Gastrocnemius medialis (tissue), 4 donors: ENCODE data around the gene DRC7. TPM values are rescaled to one million over a fixed set of nuclear protein-coding genes. Genes with fewer than 3 reads are reported as not detected.

Experiments used
- ATAC-seq, 2 donors: fragments of 150-250 bp; one replicate each; pipeline ENCODE4 v1.9.1; 2016
- DNase-seq, 2 donors: peaks; one replicate each; pipeline ENCODE4 v3.0.0-alpha.2; 2019
- H3K27ac ChIP-seq, 4 donors: fragments of 200-600 bp; sonication (generic); 1 replicate in 1 of 4; 2 replicates in 3 of 4; pipeline ENCODE4 v1.5.1; 2016 to 2018; ENCODE audit warnings: mild to moderate bottlenecking in 2 of 4, moderate library complexity in 1 of 4
- H3K27me3 ChIP-seq, 3 donors: fragments of 200-600 bp; sonication (generic) in 2 of 3; 1 replicate in 1 of 3; 2 replicates in 2 of 3; pipeline versions ENCODE4 v1.5.1 to v1.6.0; 2016 to 2019; ENCODE audit warnings: mild to moderate bottlenecking in 1 of 3, moderate library complexity in 1 of 3
- H3K36me3 ChIP-seq, 2 donors: fragments of 200-600 bp; sonication (generic) in 1 of 2; one replicate each; pipeline ENCODE4 v1.5.1; 2017 to 2018
- H3K4me1 ChIP-seq, 2 donors: fragments of 200-600 bp; sonication (generic) in 1 of 2; one replicate each; pipeline ENCODE4 v1.5.1; 2016 to 2017; ENCODE audit warnings: mild to moderate bottlenecking in 2 of 2
- H3K4me3 ChIP-seq, 4 donors: fragments of 200-600 bp; sonication (generic) in 3 of 4; 1 replicate in 1 of 4; 2 replicates in 3 of 4; pipeline ENCODE4 v1.5.1; 2016 to 2019; ENCODE audit warnings: mild to moderate bottlenecking in 2 of 4
- H3K9me3 ChIP-seq, 3 donors: fragments of 200-600 bp; sonication (generic) in 2 of 3; 1 replicate in 1 of 3; 2 replicates in 2 of 3; pipeline ENCODE4 v1.5.1; 2016 to 2019
- POLR2A ChIP-seq, 2 donors: fragments of 450-650 bp; IDR thresholded peaks; one replicate each; pipeline ENCODE4 v1.6.1; 2017; ENCODE audit warnings: antibody characterized with exemption in 2 of 2, mild to moderate bottlenecking in 2 of 2, moderate library complexity in 2 of 2
- in situ Hi-C, 4 donors: fragments of 200-750 bp; cut with MboI; loops; one replicate each; pipeline versions ENCODE4 v1.15.0 to v1.8.0; 2017; ENCODE audit warnings: low sequenced_read_pairs in 4 of 4
- intact Hi-C: fragments of 100-400 bp; cut with DNase I; formaldehyde crosslinking; loops from one replicate; pipeline ENCODE4 v1.15.1; 2023; ENCODE audit warnings: low total_unique reads
- total RNA-seq, 4 donors: library from RNA; depleted of rRNA; stranded (reverse); fragments of >200 nt; gene quantifications; one replicate each; pipeline versions ENCODE4 v1.1.0 to v1.2.3, GENCODE V29; 2016
- TF ChIP-seq, protein P1 (sequence below), 5 experiments: fragments of 450-650 bp in 3 of 5; fragments of 200-600 bp in 2 of 5; sonication (generic) in 2 of 5; IDR thresholded peaks in 4 of 5; conservative IDR thresholded peaks in 1 of 5; 1 replicate in 4 of 5; 2 replicates in 1 of 5; pipeline ENCODE4 v1.5.1; 2016 to 2019; ENCODE audit warnings: antibody characterized with exemption in 5 of 5, mild to moderate bottlenecking in 3 of 5, moderate library complexity in 3 of 5

DRC7 gene
- total RNA-seq, 4 donors from 2014 or later, result not detected

DNA sequence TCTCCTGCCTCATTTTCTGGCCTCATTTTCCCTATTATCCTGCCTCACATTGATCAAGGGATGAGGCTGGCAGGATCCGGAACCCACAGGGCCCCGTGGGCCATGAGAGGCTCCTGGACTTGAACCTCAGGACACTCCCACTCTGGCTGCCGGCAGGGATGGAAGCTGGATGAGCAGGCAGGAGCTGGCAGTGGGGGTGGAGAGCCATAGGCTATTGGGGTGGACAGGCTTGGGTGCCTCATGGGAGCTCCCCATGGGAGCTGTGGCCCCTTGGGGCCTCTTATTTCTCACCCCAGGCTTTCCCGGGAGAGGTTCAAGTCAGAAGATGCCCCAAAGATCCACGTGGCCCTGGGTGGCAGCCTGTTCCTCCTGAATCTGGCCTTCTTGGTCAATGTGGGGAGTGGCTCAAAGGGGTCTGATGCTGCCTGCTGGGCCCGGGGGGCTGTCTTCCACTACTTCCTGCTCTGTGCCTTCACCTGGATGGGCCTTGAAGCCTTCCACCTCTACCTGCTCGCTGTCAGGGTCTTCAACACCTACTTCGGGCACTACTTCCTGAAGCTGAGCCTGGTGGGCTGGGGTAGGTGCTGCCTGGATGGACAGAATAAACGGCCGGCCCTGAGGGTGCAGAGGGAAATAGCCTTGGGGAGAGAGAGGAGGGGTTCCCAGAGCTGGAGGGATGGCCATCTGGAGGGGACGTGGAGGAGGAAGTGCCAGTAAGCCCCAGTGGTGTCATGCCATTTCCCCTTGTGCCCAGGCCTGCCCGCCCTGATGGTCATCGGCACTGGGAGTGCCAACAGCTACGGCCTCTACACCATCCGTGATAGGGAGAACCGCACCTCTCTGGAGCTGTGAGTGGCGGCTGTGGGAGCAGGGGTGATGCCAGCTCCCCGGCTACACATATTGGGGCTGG is 10.7 kb upstream of the DRC7 start:
- H3K9me3 ChIP-seq, result no peaks in the 10 kb centered on the region
- in situ Hi-C loops, result no loop called here
- intact Hi-C loops, result no loop called here
- H3K4me3 ChIP-seq, result no peak overlapping the region
- H3K27me3 ChIP-seq, result no peaks in the 10 kb centered on the region
- no peaks in the 10 kb centered on the region for H3K36me3 ChIP-seq
- no peak overlapping the region for H3K27ac ChIP-seq
- no peak for DNase-seq
- no peak for ATAC-seq
- no peaks in the 10 kb centered on the region for H3K4me1 ChIP-seq
- TF ChIP-seq POLR2A (IDR thresholded peaks at IDR 0.05), result no peak
- TF ChIP-seq, protein P1, sequence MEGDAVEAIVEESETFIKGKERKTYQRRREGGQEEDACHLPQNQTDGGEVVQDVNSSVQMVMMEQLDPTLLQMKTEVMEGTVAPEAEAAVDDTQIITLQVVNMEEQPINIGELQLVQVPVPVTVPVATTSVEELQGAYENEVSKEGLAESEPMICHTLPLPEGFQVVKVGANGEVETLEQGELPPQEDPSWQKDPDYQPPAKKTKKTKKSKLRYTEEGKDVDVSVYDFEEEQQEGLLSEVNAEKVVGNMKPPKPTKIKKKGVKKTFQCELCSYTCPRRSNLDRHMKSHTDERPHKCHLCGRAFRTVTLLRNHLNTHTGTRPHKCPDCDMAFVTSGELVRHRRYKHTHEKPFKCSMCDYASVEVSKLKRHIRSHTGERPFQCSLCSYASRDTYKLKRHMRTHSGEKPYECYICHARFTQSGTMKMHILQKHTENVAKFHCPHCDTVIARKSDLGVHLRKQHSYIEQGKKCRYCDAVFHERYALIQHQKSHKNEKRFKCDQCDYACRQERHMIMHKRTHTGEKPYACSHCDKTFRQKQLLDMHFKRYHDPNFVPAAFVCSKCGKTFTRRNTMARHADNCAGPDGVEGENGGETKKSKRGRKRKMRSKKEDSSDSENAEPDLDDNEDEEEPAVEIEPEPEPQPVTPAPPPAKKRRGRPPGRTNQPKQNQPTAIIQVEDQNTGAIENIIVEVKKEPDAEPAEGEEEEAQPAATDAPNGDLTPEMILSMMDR (IDR thresholded peaks at IDR 0.05 in 4 of 5, conservative IDR thresholded peaks at IDR 0.05 in 1 of 5), result no peak

DNA sequence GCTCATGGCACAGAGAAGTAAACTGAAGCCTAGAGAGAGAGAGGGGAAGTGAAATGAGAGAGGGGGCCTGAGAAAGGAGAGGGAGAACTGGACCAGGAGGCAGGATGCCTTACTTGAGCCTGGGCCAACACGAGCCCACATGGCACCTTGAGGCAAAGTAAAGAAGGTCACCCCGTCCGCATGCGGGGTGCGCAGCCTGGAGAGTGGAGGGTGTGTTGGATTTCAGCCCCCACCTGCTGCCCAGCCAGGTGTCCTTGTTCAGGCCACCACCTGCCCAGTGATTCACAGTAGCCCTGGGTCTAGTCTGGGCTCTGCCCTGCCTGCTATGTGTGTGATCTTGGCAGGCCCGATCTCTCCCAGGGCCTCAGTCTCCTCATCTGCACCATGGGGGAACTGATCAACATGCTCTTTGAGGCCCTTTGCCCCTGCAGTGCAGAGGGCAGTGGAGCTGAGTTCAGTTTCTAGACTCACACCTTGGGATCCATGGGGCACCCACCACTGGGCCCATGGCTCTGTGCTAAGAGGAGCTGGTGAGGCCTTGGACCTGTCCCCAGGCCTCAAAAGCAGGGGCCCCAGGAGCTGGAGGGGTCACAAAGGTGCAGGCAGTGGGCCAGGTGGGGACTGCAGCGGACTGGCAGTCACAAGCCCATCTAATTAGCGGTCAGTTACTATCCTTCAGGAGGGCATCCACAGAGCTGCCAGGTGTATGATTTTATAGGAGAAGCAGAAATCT is 9.8 kb upstream of the DRC7 start:
- no peaks in the 10 kb centered on the region for H3K27me3 ChIP-seq
- intact Hi-C loops (no loop called here), in situ Hi-C loops (no loop called here)
- H3K9me3 ChIP-seq, result no peaks in the 10 kb centered on the region
- ATAC-seq (no peak), DNase-seq (no peak)
- no peaks in the 10 kb centered on the region for H3K4me1 ChIP-seq
- no peaks in the 10 kb centered on the region for H3K36me3 ChIP-seq
- H3K27ac ChIP-seq, result no peak overlapping the region
- no peak for TF ChIP-seq POLR2A (IDR thresholded peaks at IDR 0.05)
- TF ChIP-seq, protein P1 (IDR thresholded peaks at IDR 0.05 in 4 of 5, conservative IDR thresholded peaks at IDR 0.05 in 1 of 5), result no peak
- no peak overlapping the region for H3K4me3 ChIP-seq

DNA sequence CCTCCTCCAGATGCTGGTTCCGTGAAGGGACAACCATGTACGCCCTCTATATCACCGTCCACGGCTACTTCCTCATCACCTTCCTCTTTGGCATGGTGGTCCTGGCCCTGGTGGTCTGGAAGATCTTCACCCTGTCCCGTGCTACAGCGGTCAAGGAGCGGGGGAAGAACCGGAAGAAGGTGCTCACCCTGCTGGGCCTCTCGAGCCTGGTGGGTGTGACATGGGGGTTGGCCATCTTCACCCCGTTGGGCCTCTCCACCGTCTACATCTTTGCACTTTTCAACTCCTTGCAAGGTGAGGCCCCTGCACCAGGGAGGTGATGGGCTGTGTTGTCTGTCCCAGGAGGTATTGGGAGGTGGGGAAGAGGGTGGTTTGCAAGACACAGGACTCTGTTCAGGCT is 9.0 kb upstream of the DRC7 start:
- intact Hi-C loops, result no loop called here
- ATAC-seq (no peak), DNase-seq (no peak)
- in situ Hi-C loops, result no loop called here
- H3K27me3 ChIP-seq, result peaks cover 0 to 5% (median 0%) of the 10 kb centered on the region in 3 donors
- no peaks in the 10 kb centered on the region for H3K9me3 ChIP-seq
- no peak overlapping the region for H3K27ac ChIP-seq
- no peaks in the 10 kb centered on the region for H3K4me1 ChIP-seq
- H3K4me3 ChIP-seq, result no peak overlapping the region
- no peaks in the 10 kb centered on the region for H3K36me3 ChIP-seq
- TF ChIP-seq, protein P1 (IDR thresholded peaks at IDR 0.05 in 4 of 5, conservative IDR thresholded peaks at IDR 0.05 in 1 of 5), result no peak
- TF ChIP-seq POLR2A (IDR thresholded peaks at IDR 0.05), result no peak

DNA sequence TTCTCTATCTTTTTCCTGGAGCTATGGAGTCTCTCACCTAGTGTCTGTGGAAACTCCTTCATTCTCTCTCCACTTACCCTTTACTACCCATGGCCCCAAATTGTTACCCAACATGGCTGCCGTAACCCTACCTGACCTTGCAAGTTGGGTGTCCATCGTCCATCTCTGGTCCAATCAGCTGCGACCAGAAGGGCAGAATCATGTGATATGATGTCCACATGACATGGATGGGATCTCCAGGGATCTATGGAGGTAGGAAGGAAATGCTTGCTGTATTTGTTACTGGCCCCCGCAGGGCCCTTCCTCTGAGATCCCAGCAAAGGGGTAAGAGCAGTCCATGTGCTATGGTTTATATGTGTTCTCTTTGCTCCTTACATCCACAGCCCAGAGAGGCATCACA is 8.0 kb upstream of the DRC7 start:
- Histone ChIP-seq H3K36me3 (no peaks in the 10 kb centered on the region), H3K27me3 (peaks cover 0 to 5% (median 0%) of the 10 kb centered on the region in 3 donors), H3K4me3 (no peak overlapping the region), H3K9me3 (no peaks in the 10 kb centered on the region), H3K4me1 (no peaks in the 10 kb centered on the region), H3K27ac (no peak overlapping the region)
- DNase-seq (no peak), ATAC-seq (no peak)
- TF ChIP-seq POLR2A (IDR thresholded peaks at IDR 0.05), result no peak
- TF ChIP-seq, protein P1 (IDR thresholded peaks at IDR 0.05 in 4 of 5, conservative IDR thresholded peaks at IDR 0.05 in 1 of 5), result no peak
- intact Hi-C loops (no loop called here), in situ Hi-C loops (no loop called here)
